Ureter (tissue), 1 donor: ENCODE results near the gene ATP10B. TPM values are rescaled to one million over a fixed set of nuclear protein-coding genes. Genes with fewer than 3 reads are reported as not detected.
"Not testable (repeated sequence)": the region's sequence is repeated elsewhere in the genome, so short reads cannot be mapped to it uniquely, and the experiment has no call there.

Experiments
- DNase-seq: peaks from one replicate; pipeline ENCODE4 v3.0.0-alpha.2; 2020; ENCODE audit warnings: low spot score
- total RNA-seq: library from RNA; stranded (reverse); gene quantifications from one replicate; pipeline ENCODE4 v1.2.4, GENCODE V29; 2023
- donor health status: DM: yes; HTN: yes; CAD: no.

Gene ATP10B
- total RNA-seq, 1 donor from 2014 or later, result 25.1 TPM

DNA sequence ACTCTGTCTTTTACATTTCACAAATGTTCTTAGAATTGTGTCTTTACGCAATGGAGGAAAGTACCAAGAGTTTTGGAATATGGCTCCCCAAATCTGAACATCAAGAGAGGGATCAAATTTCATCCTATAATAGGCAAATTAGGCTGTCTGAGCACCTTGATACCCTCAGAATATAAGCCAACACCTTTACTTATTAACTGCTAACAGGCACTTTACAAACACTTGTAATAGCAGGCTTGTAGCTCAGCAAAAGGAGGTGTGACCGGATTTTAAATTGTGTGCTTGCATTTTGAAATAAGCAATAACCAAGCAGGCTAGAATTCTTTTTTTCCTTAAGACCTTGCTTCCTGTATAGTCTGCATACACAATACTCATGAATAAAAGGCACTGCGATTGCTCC, 92.0 kb downstream of the ATP10B start:
- no peak for DNase-seq

DNA sequence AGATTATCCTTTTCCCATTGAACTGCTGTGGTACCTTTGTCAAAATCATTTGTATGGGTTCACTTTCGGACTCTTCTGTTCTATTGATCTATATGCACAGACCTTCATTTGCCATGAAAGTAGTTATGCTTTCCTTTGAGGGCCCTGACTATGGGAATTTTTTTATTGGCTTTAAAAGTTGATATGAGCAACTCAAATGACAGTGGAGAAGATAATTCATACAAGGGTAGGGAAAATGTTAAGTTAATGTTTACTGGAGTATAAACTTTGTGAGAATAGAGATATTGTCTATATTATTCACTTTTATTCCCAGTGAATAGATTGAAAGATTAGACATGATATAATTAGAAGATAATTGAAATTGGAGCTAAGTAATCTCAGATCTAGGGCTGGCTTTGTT, 94.8 kb downstream of the ATP10B start:
- DNase-seq, result no peak

DNA sequence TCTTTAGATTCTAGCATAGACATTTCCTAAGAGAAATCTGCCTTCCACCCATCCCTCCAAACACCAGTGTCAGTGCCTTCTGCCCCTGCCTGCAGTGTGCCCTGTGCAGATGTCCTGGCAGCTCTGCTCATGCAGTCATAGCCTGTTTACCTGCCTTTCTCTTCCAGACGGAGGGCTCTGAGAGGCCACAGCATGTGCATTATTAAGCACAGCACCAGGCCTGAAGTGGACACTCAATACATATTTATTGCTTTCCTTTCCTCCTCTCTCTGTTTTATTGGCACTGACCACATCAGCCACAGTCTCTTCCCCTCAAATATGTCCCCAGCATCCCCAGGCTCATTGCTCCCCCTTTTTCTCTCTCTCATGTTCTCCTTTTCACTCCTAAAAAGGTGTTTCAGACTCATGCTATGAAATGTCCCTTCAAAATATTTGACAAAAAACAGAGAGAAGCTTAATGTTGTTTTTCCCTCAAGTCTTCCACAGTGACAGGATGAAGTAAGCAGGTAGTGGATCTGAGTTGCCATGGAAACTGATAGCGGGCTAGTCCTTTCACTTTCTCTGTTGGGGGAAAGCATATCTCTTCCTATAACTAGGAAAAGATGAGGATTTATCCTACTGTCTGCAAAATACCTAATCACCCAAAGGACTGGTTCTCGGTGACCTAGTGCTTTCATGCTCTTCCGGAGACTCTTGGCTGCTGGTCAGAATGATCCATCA, 100.9 kb downstream of the ATP10B start:
- DNase-seq, result no peak

DNA sequence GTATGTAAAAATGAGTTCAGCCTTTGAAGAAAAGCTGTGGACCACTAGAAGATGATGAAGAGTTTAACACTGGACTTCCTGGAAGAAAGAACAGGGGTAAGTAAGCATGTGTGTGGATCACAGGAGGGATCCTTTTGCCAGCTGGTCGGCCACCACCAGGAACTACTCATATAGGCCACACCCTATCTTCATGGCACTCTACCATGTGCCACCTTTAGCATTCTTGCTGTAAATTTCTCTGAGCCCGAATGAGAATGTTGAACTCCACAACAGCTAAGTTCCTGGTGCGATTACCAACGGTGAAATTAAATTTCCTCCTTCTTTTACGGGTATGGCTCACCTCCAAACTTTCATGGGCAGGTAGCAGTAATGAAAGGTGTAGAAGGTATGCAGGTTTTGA, 102.3 kb downstream of the ATP10B start:
- DNase-seq, result no peak

DNA sequence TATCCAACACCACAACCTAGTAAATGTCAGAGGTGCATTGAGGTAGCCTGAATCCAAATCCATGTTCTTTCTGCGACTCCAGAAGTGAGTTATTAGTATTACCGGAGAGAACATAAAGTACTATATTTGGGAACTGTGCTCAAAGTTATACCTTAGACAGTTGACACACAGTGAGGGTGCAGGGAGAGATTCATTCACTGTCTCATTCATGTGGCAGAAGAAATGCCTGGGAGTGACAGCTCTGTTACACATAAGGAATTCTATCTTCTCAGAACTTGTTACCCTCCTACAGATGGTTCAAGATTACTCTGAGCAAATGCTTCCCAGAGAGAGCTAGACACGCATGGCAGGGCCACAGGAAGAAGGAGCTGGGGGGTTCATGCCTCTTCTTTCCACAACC, 103.0 kb downstream of the ATP10B start:
- DNase-seq, result no peak

DNA sequence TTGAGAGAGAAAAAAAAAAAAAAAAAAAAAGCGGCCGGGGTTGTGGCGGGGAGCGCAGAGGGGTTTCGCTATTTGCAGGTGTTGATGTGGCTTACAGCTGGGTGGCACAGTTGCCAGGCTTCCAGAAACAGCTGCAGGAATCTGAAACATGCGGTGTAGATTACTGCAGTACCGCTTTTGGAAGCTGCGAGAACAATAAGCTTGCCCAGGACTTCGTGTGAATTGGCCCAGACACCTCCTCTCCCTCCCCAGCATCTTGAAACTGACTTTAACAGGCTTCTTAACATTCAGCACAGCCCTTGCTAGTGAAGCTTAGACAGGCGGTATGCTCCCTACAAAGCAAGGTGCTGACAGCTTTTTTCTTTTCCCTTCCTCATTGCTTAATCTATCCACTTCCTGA, 104.0 kb downstream of the ATP10B start:
- DNase-seq, result no peak

DNA sequence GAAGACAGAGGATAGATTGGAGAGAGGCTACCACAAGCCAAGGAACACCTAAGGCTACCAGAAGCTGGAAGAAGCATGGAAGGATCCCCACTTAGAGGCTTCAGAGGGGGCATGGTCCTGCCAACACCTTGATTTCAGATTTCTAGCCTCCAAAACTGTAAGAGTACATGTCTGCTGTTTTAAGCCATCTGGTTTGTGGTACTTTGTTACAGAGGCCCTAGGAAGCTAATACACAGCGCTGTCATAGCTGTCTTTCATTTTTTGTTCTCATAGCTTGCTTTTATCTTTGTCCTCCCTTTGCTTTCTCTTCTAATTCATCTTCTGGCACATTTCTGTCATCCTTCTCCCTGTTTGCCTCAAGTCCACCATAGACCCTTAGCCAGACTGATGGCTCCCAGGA, 104.5 kb downstream of the ATP10B start:
- no peak for DNase-seq

DNA sequence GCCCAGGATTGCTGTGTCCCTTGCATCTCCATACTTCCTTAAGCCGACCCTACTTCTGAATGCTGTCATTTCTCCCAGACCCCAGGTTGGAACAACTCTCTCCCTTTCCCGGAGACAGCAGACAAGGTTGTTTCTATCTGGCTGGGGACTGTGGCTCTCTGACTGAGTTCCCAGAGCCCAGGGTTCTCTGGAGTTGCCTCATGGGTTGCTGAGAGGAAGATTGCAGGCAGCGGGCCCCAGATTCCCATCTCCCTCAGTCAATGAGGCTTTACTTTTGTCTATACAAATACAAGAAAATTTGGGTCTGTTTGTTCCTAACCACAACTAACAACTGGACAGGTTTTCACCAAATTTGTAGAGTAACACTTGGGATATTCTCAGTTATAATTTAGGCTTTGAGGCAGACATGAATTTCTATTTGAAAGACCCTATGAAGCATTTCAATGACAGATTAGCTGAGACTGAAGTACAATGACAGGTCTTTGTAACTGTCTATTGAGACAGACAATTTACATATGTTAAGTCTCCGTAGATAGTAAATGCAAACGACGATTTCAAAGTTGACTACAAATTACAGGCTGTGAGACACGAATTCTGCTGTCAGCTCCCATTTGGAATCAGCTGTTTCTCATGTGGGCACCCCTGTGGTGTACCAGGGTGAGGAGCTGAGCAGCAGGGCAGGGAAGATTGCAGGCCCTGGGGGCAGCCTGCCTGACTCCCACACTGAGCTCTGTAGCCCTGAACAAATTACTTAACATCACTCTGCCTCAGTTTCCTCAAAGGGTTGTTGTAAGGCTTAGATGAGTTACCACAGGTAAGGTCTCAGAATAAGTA, 107.5 kb downstream of the ATP10B start:
- DNase-seq, result no peak

DNA sequence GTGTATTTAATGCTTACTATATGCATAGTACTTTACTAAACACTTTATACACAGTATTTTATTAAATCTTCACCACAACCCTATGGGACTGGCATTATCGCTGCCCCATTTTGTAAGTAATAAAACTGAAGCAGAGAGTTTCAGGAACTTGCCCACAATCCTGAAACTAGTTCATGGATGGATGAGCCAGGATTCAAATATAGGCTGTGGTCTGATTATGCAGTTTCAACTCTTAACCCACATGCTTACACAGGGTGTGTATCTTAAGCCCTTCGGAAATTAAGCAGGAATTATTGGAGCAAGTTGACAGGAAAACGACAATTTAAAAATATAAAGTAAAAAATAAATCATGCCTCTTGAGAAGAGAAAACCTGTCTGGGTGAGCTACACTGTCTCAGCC, 109.0 kb downstream of the ATP10B start:
- DNase-seq, result no peak

DNA sequence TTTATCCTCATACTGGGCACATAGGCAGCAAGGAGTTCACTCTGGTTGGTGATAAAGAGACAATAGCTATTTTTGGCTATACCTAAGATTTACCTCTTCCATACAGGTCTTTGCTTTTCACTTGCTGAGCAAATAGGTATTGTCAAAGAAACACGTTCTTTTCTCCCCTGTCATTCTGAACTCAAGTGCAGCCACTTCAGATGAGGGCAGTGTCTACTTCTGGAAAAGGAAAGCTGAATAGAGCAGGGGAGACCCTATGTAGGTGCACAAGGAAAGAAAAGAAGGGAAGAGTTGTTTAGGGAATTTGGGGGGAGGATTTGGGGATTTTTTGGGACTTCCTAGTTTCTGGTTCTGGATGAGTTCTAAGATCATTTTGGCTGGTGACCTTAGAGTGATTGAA, 109.6 kb downstream of the ATP10B start:
- DNase-seq, result no peak

DNA sequence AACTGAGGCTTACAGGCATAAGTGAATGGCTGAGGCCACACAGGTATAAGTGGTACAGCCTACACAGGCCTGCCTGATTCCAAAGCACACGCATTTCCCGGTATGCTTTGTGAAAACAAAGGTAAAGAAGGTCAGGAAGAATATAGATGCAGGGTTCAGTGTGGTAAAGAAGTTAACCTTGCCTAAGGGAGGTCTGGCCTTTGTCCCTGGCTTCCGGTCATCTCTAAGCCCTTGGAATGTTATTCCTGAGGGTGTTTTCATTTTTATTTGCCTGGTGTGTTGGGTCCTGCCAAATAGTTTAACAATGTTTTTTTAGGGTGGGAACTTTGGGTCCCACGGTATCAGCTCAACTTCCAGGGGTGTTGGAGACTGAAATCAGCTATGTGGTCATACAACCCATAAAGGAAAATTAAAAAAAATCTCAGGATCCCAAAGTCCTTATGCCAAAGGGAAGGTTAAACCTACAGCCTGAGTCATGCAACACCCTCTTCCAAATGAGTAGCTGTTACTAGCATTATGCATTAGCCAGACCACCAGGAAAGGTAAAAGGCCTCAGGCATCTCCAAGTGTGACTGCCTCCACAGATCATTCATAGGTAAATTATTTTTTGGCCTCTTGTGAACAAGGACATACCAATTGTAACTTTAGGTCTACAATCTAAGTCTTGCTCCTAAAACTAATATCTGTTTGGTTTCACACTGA, 124.6 kb downstream of the ATP10B start:
- DNase-seq, result no peak

DNA sequence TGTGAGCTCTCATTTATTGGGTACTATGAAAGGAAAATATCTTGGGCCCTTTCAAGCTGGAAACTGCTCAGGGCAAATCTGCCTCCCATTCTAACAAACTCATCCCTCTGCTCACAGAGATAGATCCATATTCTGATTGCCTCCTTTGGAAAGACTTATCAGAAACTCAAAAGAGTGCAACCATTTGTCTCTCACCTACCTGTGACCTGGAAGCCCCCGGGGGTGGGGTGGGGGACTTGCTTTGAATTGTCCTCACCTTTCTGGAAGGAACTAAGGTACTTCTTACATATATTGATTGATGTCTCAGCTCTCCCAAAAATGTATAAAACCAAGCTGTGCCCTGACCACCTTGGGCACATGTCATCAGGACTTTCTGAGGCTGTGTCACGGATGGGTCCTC, 125.3 kb downstream of the ATP10B start:
- no peak for DNase-seq

DNA sequence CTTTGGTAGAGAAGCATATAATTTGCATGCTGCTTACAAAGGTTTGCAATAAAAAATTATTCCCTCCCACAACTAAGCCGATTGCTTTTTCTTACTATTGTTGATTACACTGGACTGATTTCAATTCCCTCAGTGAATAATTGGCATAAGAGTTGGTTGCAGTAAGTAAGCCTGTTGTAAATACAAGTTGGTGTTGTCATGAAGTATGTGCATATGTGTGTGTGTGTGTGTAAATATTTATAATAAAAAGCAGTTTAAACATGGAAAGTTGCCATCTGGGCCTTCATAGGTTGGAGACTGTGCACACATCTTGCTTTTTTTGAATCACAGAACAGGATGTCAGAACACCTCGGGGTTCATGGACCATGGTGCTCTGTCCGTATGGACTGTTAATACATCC, 131.2 kb downstream of the ATP10B start:
- no peak for DNase-seq

DNA sequence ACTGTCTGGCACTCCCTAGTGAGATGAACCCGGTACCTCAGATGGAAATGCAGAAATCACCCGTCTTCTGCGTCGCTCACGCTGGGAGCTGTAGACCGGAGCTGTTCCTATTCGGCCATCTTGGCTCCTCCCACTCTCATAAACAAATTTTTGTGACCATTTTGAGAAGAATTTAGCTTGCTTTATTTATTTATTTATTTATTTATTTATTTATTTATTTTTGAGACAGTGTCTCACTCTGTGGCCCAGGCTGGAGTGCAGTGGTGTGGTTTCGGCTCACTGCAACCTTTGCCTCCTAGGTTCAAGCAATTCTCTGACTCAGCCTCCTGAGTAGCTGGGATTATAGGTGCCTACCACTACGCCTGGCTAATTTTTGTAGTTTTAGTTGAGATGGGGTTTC, 136.5 kb downstream of the ATP10B start:
- DNase-seq, result not testable (repeated sequence)

DNA sequence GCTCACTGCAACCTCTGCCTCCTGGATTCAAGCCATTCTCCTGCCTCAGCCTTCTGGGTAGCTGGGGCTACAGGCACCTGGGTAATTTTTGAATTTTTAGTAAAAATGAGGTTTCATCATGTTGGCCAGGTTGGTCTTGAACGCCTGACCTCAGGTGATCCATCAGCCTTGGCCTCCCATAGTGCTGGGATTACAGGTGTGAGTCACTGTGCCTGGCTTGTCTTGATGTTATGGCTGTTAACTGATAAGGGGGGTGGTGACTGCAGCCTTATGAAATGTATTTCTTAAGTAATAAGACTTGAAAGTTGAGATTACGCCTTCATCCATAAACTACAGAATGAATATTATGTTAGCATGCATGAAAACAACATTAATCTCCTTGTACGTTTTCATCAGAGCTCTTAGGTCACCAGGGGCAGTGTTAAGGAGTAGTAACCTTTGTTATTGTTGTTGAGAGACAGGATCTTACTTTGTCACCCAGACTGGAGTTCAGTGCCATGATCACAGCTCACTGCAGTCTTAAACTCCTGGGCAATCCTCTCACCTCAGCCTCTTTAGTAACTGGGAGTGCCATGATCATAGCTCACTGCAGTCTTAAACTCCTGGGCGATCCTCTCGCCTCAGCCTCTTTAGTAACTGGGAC, 148.3 kb downstream of the ATP10B start:
- no peak for DNase-seq

DNA sequence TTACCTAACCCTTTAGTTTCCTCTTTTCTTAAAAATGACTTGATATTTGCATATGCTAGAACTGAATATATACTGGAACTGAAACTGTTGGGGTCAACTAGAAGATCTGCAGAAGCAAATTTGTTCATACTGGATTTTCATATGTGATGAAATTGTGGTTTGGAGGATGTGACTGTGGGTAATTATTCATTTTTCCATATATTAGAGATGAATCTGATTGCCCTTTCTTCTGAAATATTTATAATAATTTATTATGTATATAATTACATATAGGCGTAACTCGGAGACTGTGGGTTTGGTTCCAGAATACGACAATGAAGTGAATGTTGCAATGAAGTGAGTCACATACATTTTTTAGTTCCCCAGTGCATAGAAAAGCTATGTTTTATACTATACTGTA, 149.1 kb downstream of the ATP10B start:
- DNase-seq, result no peak

DNA sequence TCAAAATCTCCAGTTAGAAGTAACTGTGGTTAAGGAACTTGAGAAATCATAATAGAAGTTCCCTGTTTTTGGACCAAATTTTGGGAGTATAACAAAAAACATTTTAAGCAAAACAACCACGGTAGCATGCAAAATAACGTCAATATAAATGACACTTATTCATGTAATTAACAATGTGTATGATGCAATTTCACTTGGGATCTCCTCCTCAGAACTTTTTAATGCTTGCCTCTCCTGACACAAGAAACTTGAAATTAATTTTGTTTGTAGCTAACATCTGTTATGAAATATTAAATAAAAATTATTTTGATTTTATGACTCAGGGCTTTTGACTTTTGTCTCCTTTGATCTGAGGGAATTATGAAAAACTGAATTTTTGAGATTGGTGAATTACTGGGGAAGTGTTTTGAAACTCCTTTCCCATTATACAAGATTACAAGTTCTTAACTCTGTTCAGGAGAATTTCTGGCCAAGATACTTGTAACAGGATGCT, 149.7 kb downstream of the ATP10B start:
- no peak for DNase-seq

DNA sequence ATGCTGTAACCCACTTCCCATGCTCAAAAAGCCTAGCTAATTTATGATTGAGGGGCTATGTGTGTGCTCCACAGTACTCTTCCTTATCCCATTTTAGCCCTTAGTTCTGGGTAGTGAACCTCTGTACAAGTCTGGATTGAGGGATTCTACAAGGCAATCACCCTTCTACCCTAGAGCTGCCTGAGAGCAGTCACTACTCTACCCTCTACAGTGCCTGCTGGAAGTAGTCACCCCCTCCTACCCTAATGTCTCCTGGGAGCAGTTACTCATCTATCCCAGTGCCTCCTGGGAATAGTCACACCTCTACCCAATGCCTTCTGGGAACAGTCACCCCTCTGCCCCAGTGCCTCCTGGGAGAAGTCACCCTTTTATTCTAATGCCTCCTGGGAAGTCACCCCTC, 150.6 kb downstream of the ATP10B start:
- DNase-seq, result no peak

DNA sequence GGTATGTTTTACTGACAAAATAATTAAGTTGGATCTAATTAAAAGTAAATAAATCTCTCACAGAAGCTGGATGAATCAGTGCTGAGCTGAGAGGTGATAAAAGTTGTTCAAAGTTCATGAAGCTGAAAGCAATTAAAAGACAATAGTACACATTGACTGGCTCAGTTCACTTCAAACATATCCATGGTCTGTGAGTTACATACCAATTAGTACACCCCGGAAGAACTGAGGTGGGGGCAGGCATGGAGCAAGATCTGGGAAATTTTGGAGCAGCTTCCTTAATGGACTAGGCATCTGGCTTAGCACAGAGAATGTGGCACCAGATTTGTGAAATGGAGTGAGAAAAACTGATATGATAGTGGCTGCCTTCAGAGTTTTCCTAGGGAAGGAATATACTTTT, 152.7 kb downstream of the ATP10B start:
- DNase-seq, result no peak

DNA sequence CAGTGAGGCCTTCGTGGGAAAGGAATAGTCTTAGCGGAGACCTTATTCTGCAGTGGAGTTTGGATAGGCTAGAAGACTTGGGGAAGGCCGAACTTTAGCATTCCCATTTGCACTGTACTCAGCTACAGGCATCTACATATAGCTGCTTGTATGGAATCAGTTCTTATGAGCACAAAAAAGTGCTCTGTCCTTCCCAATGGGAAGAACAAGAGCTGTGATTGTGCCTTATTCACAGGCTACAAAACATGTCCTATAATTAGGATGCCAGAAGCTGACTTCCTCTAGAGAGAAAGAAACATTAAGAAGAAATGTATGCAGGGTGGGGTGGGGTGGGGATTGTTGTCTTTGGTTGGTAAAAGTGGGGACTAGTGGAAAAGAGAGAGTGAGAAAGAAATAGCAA, 154.7 kb downstream of the ATP10B start:
- DNase-seq, result no peak

DNA sequence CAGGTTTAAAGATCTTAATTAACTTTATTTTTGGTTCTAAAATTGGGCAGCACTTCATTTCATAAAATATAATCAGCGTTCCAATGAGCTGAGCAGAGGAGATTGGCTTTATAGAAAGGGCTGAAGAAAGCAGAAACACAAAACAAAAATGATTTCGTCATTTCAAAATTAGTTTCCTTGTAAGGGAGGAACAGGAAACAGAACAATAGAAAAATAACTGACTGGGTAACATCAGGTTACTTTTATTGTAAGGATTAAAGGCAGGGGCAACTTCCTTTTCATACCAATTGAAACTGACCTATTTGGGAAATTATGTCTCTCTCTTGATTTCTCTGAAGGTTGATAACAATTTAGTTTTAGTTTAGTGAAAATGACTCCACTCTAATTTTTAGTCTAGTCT, 157.1 kb downstream of the ATP10B start:
- DNase-seq, result no peak

DNA sequence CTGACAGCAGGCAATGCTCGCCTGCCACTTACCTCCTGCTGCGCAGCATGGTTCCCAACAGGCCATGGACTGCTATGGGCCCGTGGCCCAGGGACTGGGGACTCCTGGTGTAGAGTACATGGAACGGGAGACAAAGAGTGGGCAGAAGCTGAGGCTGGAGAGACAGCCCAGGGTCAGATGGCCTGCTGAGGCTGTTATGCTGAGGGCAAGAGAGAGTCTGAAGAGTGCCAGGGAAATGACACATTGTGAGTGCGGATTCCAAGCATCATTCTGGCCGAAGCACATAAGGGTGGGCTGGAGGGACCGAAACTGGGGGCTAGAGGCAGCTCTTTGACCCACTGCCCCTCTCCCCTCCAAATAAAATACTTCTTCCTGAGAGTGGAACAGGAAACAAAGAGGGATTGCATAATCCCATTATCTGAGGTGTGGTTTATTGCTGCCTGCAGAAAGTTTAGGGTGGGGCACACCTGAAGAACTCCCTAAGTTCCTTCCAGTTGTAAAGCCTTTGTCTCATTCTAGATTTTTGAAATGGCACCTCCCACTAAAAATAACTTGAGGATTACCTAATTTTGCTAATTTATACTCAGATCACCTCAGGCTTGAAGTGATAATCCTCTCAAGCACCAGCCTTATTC, 158.1 kb downstream of the ATP10B start:
- no peak for DNase-seq
